ENCODE measurements around the gene COX8A.

COX8A gene

DNA sequence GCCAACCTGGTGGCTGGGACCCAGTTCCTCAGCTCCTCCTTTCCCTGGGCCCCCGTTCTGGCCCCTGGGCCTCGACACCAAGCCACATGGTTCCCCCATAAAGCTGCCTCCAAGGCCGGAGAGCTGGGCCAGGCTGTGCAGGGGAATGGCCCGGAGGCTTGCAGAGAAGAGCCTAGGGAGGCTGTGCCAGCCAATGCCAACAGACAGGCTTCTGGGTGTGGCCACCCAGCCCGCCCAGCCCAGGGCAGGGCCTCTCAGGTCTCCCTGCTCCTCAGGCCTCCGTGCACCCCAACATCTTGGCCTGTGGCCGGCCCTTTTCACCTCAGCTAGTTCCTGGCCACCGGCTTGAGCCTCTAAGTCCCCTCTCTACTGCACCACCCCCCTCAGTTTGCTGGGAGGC lies 43.9 kb downstream of the COX8A start:
- Mint-ChIP-seq H3K36me3 (no peaks in the 10 kb centered on the region), H3K4me1 (no peaks in the 10 kb centered on the region), H3K27me3 (peaks cover 21% of the 10 kb centered on the region), H3K27ac (no peak overlapping the region), H3K9me3 (no peaks in the 10 kb centered on the region), H3K4me3 (no peak overlapping the region)
- no peak for ATAC-seq

DNA sequence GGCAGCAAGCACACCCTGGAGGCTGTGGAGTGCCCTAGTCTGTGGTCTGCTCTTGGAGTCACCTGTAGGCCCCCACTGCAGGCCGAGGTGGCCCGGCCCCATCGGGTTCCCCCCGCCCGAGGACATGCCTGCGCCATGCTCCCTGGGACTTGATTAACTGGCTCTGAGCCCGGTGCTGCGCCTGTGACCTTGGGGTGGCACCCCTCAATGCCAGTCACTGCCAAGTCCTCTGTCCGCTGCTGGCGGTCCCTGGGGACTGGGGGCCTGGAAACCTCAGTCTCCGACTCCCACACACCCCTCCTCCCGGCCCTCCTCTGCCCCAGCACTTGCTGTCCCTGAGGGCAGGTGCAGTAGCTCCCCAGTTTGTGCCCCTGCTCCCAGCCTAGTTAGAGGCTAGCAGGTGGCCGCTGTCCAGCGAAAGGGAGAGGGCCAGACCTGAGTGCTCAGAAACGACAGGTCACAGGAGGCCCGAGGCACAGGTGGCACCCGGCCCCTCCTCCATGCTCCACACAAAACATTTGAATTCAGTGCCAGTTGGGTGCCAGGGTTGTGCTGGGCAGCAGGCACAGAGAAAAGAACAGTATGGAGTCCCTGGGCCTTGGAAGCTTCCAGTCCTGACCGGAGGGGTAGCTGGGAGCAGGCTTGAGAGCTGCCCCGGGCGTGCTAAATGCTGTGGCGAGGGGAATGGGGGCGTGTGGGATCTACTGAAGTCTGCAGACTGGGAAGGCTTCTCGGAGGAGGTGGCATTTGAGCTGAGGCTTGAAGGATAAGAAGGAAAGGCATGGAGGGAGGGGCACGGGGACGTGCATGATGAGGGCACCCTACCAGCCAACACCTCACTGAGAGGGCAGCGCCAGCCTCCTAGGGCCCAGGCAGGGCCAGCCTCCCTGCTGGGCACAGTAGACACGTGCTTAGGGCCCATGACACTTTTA lies 45.0 kb downstream of the COX8A start:
- H3K27ac Mint-ChIP-seq, result no peak overlapping the region
- H3K4me3 Mint-ChIP-seq, result no peak overlapping the region
- no peaks in the 10 kb centered on the region for H3K36me3 Mint-ChIP-seq
- ATAC-seq, result no peak
- peaks cover 21% of the 10 kb centered on the region for H3K27me3 Mint-ChIP-seq
- H3K4me1 Mint-ChIP-seq, result no peaks in the 10 kb centered on the region
- no peaks in the 10 kb centered on the region for H3K9me3 Mint-ChIP-seq

DNA sequence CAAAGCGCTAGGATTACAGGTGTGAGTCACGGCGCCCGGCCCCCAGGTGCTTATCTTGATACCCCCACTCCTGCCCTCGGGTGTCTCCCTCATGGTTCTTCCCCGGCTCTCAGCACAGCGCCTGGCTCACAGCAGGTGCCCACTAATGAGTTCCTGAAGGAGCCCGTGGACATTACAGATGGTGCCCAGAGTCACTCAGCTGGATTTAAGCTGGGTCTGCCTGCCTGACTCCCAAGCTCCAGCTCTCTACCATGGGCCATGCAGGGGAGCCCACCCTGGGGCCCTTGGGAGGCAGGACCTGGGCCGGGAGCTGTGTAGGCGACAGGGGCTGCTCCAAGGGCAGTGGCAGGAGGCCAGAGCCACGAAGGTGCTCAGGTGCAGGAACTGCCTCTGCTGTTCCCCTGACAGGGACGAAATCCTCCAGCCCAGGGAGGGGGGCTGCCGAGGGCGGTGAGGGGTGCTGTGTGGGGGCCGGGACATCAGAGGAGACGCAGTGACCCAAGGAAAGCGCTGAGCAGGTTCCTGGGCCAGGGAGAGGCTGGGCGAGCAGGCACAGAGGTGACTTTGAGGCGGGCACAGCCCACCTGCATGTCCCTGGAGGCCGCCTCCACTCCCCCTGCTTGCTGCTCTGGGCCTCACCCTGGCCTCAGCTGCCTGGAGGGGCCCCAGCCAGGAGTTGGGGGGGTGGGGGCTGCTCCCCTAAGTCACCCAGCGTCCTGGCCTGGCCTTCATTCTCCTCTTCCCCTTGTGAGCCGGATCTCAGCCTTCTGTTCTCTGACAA lies 46.7 kb downstream of the COX8A start:
- Mint-ChIP-seq H3K9me3 (no peaks in the 10 kb centered on the region), H3K27me3 (peaks cover 9% of the 10 kb centered on the region), H3K27ac (no peak overlapping the region), H3K36me3 (no peaks in the 10 kb centered on the region), H3K4me3 (no peak overlapping the region), H3K4me1 (no peaks in the 10 kb centered on the region)
- no peak for ATAC-seq

DNA sequence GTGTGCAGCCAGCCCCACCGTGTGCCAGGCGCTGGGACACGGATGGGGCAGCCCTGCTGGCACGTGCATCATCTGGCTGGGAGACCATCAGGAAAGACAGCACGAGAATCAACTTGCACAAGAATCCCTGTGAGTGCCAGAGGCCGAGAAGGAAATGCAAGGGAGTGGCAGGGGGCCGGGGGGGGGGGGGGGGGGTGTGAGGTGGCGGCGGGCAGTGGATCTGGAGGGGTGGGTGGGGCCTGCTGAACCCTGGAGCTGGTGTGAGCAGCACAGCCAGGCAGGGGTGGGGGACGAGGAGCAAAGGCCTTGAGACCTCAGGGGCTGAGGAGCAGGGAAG lies 47.3 kb downstream of the COX8A start:
- Mint-ChIP-seq H3K4me1 (no peaks in the 10 kb centered on the region), H3K9me3 (no peaks in the 10 kb centered on the region)
- ATAC-seq, result no peak

DNA sequence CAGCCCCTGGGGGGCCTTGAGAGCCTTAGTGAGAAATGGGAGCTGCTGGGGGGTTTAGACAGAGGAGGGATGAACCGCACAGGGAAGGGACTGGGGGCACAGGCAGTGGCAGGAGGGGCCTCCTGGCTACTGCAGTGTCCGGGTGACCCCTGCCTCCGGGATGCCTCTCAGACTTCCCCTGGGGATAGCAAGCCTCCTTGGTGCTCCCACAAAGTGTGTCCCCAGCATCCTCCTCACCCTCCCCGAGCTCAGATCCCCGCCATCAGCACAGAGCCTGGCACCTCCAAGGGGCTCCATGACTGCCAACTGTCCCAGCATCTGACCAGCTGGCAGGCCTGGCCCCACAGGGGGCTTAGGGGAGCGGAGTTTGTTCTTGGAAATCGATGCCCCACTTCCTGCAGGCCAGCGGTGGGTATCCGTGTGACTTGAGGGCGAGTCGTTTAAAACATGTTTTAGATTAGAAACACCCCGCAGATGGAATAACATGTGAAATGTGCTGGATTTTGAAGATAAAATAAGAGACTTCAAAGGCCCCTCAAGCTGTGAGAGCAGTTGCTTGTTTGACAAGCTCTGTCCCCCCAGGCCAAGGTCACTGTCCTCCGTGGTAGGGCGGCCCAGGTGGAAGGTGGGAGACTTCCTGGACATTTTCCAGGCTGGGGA lies 47.8 kb downstream of the COX8A start:
- Mint-ChIP-seq H3K27ac (no peak overlapping the region), H3K36me3 (no peaks in the 10 kb centered on the region), H3K9me3 (no peaks in the 10 kb centered on the region), H3K4me1 (no peaks in the 10 kb centered on the region), H3K4me3 (no peak overlapping the region), H3K27me3 (peaks cover 11% of the 10 kb centered on the region)
- ATAC-seq, result no peak

More for the DNA sequence above, 47.3 kb downstream of the COX8A start:
- H3K27ac Mint-ChIP-seq, result no peak overlapping the region
- peaks cover 11% of the 10 kb centered on the region for H3K27me3 Mint-ChIP-seq
- no peak overlapping the region for H3K4me3 Mint-ChIP-seq
- H3K36me3 Mint-ChIP-seq, result no peaks in the 10 kb centered on the region

DNA sequence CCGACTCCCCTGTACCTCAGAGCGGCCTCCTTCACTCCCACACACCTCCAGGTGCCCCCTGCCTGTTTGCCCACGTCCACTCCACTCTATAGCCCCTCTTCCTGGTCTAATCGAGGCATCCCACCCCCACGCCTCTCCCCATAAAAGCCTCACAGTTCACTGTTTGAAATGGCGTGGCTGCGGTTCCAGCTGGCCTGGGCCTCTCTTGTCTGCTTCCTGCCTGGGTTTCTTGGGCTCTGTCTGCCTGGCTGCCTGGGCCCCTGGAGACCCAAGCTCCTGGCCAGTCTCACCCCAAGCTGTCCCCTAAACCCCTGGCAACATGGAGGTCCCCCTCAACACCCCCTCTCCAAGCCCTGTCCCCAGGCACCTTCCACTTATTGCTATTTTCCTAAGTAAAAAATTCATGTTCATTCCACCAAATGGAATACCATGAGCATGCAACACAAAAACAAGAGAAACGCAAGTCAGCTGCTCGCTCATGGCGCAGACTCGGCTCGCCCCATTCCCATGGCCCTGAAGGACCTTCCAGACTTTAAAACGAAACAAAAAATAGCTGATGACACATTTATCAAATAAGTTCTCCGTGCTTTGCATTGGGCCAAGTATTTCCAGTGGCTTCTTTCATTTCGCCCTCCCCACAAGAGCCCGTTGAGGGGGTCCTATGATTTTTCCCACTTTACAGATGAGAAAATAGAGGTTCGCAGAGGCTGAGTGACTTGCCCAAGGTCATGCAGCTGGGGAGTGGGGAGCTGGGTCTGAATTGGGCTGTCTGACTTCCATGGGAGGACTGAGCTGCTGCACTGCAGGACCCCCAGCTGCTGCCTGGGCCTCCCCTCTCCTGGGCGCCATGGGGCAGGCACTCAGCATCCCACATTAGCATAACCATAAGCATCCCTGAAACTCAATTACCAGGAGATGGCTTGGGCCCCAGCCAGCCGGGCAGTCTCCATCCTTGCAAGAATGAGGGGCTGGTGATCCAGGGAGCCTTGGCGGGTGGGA lies 49.6 kb downstream of the COX8A start:
- H3K9me3 Mint-ChIP-seq, result no peaks in the 10 kb centered on the region
- H3K36me3 Mint-ChIP-seq, result no peaks in the 10 kb centered on the region
- no peaks in the 10 kb centered on the region for H3K4me1 Mint-ChIP-seq
- no peak for ATAC-seq
- no peak overlapping the region for H3K4me3 Mint-ChIP-seq
- H3K27me3 Mint-ChIP-seq, result peaks cover 20% of the 10 kb centered on the region
- H3K27ac Mint-ChIP-seq, result no peak overlapping the region

DNA sequence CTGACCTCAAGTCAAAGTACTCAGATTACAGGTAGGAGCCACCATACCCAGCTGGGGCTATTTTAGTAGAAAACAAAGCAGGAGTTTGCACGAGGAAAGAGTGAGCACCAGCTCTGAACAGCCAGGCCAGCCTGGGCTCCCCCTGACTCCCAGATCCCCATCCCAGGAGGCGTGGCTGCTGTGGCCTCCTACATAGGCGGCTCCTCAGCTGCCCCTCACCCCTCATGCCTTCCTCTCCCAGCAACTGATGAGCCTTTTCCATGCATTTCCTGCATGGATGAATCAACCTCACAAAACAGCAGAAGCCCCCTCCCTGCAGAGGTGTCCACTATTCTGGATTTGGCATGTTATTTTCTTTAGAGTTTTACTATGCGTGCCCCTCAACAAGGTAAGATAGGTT lies 50.8 kb downstream of the COX8A start:
- ATAC-seq, result no peak
- no peak overlapping the region for H3K27ac Mint-ChIP-seq
- no peaks in the 10 kb centered on the region for H3K36me3 Mint-ChIP-seq
- H3K27me3 Mint-ChIP-seq, result peaks cover 32% of the 10 kb centered on the region
- H3K4me3 Mint-ChIP-seq, result no peak overlapping the region
- no peaks in the 10 kb centered on the region for H3K4me1 Mint-ChIP-seq
- no peaks in the 10 kb centered on the region for H3K9me3 Mint-ChIP-seq

Measured in stimulated activated memory B cell treated with anti-CD40 and anti-IgM and Interleukin-4, amounts not matched to agents 10 μg/mL and 1 μg/mL and 100 μg/mL, for 72 hours (primary cell).